ENCODE data around the gene PLA2G4B.
"Not testable (repeated sequence)": the region's sequence is repeated elsewhere in the genome, so short reads cannot be mapped to it uniquely, and the experiment has no call there.

Gene PLA2G4B

GRCh38 chr15:41827880-41828806 lies 10.5 kb upstream of the PLA2G4B start, which contains the start of gene JMJD7:
Gene JMJD7 (plus strand): TSS chr15:41828092. CDS start chr15:41828125, 33 bp downstream.
- DNase-seq = peak; percentile 65 to 71

GRCh38 chr15:41828807-41829141 lies 9.9 kb upstream of the PLA2G4B start:
- no peak for DNase-seq

GRCh38 chr15:41829959-41830646 lies 8.5 kb upstream of the PLA2G4B start:
- DNase-seq = no peak

- DNase-seq = not testable (repeated sequence)
These were observed 7.4 kb upstream of the PLA2G4B start for GRCh38 chr15:41831291-41831690.

GRCh38 chr15:41832208-41832607 lies 6.4 kb upstream of the PLA2G4B start:
- no peak for DNase-seq

GRCh38 chr15:41832875-41833274 lies 5.8 kb upstream of the PLA2G4B start:
- no peak for DNase-seq

- DNase-seq = no peak
These were observed 4.6 kb upstream of the PLA2G4B start for GRCh38 chr15:41834096-41834495.

GRCh38 chr15:41836073-41836472 lies 2.6 kb upstream of the PLA2G4B start:
- DNase-seq = no peak

- no peak for DNase-seq
These were observed 1.8 kb upstream of the PLA2G4B start for GRCh38 chr15:41836713-41837454.

- no peak for DNase-seq
These were observed 1.3 kb downstream of the PLA2G4B start for GRCh38 chr15:41839781-41840491.

GRCh38 chr15:41840673-41841072 lies 2.0 kb downstream of the PLA2G4B start:
- no peak for DNase-seq

- no peak for DNase-seq
These were observed 2.5 kb downstream of the PLA2G4B start for GRCh38 chr15:41841131-41841530.

GRCh38 chr15:41842229-41842628 lies 3.6 kb downstream of the PLA2G4B start:
- DNase-seq = no peak

GRCh38 chr15:41843571-41843970 lies 4.9 kb downstream of the PLA2G4B start:
- DNase-seq = no peak

- no peak for DNase-seq
These were observed 6.2 kb downstream of the PLA2G4B start for GRCh38 chr15:41844814-41845213.

- DNase-seq = no peak
These were observed 8.6 kb downstream of the PLA2G4B start for GRCh38 chr15:41847206-41847605.

GRCh38 chr15:41847981-41848380 lies 9.3 kb downstream of the PLA2G4B start:
- DNase-seq = no peak

GRCh38 chr15:41848631-41849030 lies 10.0 kb downstream of the PLA2G4B start:
- DNase-seq = no peak

- DNase-seq = no peak
These were observed 10.6 kb downstream of the PLA2G4B start for GRCh38 chr15:41849204-41849603.

GRCh38 chr15:41849861-41850260 lies 11.2 kb downstream of the PLA2G4B start:
- DNase-seq = no peak

GRCh38 chr15:41850482-41851166 lies 12.0 kb downstream of the PLA2G4B start:
- DNase-seq = no peak

- no peak for DNase-seq
These were observed 12.5 kb downstream of the PLA2G4B start for GRCh38 chr15:41851167-41851523.

Data from AML-193 (cell line).